SU-DHL-6 (cell line): ENCODE results near the gene KRTAP10-10.

ENCODE experiments used
- EZH2phosphoT487 ChIP-seq: fragments of 200-600 bp; sonication (generic), shearing (Covaris generic); conservative IDR thresholded peaks from 2 replicates; pipeline ENCODE4 v1.6.1; 2018; ENCODE audit warnings: mild to moderate bottlenecking, antibody characterized with exemption, low read length, moderate library complexity, mixed read lengths
- TF ChIP-seq, protein P1 (sequence below): fragments of 200-600 bp; sonication (generic); IDR thresholded peaks from one replicate; pipeline ENCODE4 v1.5.1; 2017; ENCODE audit warnings: antibody characterized with exemption, mild to moderate bottlenecking, low read length, moderate library complexity; ENCODE audit not compliant: insufficient read depth, poor library complexity, severe bottlenecking

DNA sequence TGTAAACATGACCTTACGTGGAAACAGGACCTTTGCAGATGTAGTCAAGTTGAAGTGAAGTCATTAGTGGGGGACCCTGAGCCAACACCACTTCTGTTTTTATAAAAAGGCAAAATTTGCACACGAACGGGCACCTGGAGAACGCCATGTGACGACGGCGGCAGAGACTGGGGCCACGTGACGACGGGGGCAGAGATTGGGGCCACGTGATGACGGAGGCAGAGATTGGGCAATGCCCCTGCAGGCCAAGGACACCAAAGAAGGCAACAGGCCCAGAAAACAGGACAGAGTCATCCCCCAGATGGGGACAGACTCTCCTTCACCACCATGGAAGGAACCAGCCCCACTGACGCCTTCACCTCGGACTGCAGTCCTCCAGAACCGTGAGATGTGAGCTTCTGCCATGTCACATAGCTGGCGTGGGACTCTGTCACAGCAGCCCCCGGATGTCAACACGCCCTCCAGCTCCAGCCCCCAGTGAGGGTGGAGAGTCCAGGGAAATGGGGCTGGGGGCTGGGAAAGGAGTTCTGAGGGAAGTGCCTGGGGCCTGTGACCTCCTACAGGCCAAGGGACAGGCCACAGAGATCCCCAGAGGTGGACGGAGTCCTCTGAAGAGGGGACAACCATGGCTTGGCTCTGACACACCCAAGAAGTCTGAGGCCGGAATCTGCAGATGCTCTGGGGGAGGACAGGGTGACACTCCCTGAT is 13.3 kb downstream of the KRTAP10-10 start:
- TF ChIP-seq, protein P1, sequence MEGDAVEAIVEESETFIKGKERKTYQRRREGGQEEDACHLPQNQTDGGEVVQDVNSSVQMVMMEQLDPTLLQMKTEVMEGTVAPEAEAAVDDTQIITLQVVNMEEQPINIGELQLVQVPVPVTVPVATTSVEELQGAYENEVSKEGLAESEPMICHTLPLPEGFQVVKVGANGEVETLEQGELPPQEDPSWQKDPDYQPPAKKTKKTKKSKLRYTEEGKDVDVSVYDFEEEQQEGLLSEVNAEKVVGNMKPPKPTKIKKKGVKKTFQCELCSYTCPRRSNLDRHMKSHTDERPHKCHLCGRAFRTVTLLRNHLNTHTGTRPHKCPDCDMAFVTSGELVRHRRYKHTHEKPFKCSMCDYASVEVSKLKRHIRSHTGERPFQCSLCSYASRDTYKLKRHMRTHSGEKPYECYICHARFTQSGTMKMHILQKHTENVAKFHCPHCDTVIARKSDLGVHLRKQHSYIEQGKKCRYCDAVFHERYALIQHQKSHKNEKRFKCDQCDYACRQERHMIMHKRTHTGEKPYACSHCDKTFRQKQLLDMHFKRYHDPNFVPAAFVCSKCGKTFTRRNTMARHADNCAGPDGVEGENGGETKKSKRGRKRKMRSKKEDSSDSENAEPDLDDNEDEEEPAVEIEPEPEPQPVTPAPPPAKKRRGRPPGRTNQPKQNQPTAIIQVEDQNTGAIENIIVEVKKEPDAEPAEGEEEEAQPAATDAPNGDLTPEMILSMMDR = no peak
- no peak for TF ChIP-seq EZH2phosphoT487
